Breast epithelium (tissue), 4 donors: ENCODE results near the gene CDH13. TPM values are rescaled to one million over a fixed set of nuclear protein-coding genes. Genes with fewer than 3 reads are reported as not detected.

Experiments used
- DNase-seq, 2 donors: peaks; one replicate each; pipeline ENCODE4 v3.0.0-alpha.2; 2019; ENCODE audit warnings: low spot score in 2 of 2
- H3K27ac ChIP-seq, 2 donors: fragments of 200-600 bp; sonication (generic) in 1 of 2; one replicate each; pipeline ENCODE4 v1.5.1; 2016 to 2019; ENCODE audit warnings: mild to moderate bottlenecking in 1 of 2
- H3K27me3 ChIP-seq, 2 donors: fragments of 200-600 bp; sonication (generic) in 1 of 2; one replicate each; pipeline versions ENCODE4 v1.5.1 to v1.6.0; 2017 to 2019; ENCODE audit warnings: control low read depth in 1 of 2, mild to moderate bottlenecking in 1 of 2
- H3K36me3 ChIP-seq: fragments of 200-600 bp; one replicate; pipeline ENCODE4 v1.5.1; 2019
- H3K4me1 ChIP-seq, 2 donors: fragments of 200-600 bp; sonication (generic); one replicate each; pipeline ENCODE4 v1.5.1; 2016 to 2019; ENCODE audit warnings: control low read depth in 1 of 2
- H3K4me3 ChIP-seq, 3 donors: fragments of 200-600 bp; sonication (generic); 1 replicate in 2 of 3; 2 replicates in 1 of 3; pipeline ENCODE4 v1.5.1; 2016 to 2019; ENCODE audit warnings: mild to moderate bottlenecking in 3 of 3, moderate library complexity in 2 of 3
- H3K9me3 ChIP-seq, 2 donors: fragments of 200-600 bp; sonication (generic) in 1 of 2; one replicate each; pipeline ENCODE4 v1.5.1; 2016 to 2019; ENCODE audit warnings: control low read depth in 1 of 2
- POLR2A ChIP-seq: fragments of 450-650 bp; IDR thresholded peaks from one replicate; pipeline ENCODE4 v1.6.1; 2016; ENCODE audit warnings: antibody characterized with exemption, mild to moderate bottlenecking, moderate library complexity
- POLR2AphosphoS5 ChIP-seq, 3 donors: sonication (generic); formaldehyde crosslinking; IDR thresholded peaks; one replicate each; pipeline ENCODE4 v1.6.1; 2017; ENCODE audit warnings: antibody characterized with exemption in 3 of 3
- intact Hi-C: fragments of 100-400 bp; cut with DNase I; formaldehyde crosslinking; loops from one replicate; pipeline ENCODE4 v1.15.1; 2023; ENCODE audit warnings: low total_unique reads
- total RNA-seq, 3 donors: library from RNA; depleted of rRNA; stranded (reverse); fragments of >200 nt; gene quantifications; one replicate each; pipeline ENCODE4 v1.1.0, GENCODE V29; 2016
- TF ChIP-seq, protein P1 (sequence below), 3 donors: fragments of 450-650 bp; IDR thresholded peaks; one replicate each; pipeline ENCODE4 v1.5.1; 2016 to 2017; ENCODE audit warnings: antibody characterized with exemption in 3 of 3, mild to moderate bottlenecking in 3 of 3, moderate library complexity in 3 of 3

CDH13 gene
- total RNA-seq, 3 donors from 2014 or later = 6.0 to 13.1 (median 11.5) TPM

DNA sequence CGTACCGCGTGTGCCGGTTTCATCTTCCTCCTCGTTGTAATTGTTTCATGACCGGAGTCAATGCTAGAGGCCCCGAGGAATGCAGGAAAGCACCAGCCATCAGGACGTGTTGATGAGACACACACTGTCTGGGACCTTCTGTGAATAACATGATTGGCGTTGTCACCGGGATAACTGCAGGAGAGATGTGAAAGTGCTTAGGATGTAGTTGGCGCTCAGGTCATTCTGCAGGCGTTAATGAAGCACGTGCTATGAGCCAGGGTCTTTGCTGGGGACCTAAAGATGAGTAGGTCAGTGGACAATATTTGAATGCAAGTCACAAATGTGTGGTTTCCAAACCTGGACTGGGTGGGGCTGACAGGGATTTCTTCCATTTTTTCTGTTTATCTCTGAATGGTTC, 999.4 kb downstream of the CDH13 start:
- H3K27ac ChIP-seq = no peak overlapping the region
- H3K4me1 ChIP-seq = no peaks in the 10 kb centered on the region
- H3K27me3 ChIP-seq = peaks cover 0 to 3% of the 10 kb centered on the region in 2 donors
- no peaks in the 10 kb centered on the region for H3K9me3 ChIP-seq
- TF ChIP-seq POLR2AphosphoS5 (IDR thresholded peaks at IDR 0.05) (no peak), POLR2A (no peak)
- TF ChIP-seq, protein P1, sequence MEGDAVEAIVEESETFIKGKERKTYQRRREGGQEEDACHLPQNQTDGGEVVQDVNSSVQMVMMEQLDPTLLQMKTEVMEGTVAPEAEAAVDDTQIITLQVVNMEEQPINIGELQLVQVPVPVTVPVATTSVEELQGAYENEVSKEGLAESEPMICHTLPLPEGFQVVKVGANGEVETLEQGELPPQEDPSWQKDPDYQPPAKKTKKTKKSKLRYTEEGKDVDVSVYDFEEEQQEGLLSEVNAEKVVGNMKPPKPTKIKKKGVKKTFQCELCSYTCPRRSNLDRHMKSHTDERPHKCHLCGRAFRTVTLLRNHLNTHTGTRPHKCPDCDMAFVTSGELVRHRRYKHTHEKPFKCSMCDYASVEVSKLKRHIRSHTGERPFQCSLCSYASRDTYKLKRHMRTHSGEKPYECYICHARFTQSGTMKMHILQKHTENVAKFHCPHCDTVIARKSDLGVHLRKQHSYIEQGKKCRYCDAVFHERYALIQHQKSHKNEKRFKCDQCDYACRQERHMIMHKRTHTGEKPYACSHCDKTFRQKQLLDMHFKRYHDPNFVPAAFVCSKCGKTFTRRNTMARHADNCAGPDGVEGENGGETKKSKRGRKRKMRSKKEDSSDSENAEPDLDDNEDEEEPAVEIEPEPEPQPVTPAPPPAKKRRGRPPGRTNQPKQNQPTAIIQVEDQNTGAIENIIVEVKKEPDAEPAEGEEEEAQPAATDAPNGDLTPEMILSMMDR (IDR thresholded peaks at IDR 0.05) = no peak
- H3K36me3 ChIP-seq = no peaks in the 10 kb centered on the region
- intact Hi-C loops = no loop called here
- no peak overlapping the region for H3K4me3 ChIP-seq
- DNase-seq = no peak

DNA sequence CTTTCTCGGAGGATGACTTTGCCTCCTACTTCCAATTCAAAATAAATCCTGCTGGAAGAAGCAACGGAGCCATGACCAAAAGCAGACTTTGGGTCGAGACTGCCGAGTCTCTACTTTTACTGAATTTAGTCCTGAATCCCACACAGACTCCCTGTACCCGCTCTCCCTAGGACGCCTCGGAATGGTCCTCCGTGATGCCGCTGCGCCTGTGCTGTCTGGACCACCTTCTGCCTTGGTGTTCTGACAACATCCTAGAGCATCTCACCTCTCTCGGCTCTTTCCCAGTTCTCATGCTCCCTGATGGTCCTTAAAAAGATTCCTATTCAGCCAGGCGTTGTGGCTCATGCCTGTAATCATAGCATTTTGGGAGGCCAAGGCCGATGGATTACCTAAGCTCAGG, 999.9 kb downstream of the CDH13 start:
- TF ChIP-seq POLR2AphosphoS5 (IDR thresholded peaks at IDR 0.05) = no peak
- TF ChIP-seq, protein P1 (IDR thresholded peaks at IDR 0.05) = no peak
- TF ChIP-seq POLR2A = no peak
- Histone ChIP-seq H3K27ac (no peak overlapping the region), H3K9me3 (no peaks in the 10 kb centered on the region), H3K4me1 (no peaks in the 10 kb centered on the region), H3K36me3 (no peaks in the 10 kb centered on the region), H3K4me3 (no peak overlapping the region), H3K27me3 (peaks cover 0 to 3% of the 10 kb centered on the region in 2 donors)
- no peak for DNase-seq
- intact Hi-C loops = no loop called here

DNA sequence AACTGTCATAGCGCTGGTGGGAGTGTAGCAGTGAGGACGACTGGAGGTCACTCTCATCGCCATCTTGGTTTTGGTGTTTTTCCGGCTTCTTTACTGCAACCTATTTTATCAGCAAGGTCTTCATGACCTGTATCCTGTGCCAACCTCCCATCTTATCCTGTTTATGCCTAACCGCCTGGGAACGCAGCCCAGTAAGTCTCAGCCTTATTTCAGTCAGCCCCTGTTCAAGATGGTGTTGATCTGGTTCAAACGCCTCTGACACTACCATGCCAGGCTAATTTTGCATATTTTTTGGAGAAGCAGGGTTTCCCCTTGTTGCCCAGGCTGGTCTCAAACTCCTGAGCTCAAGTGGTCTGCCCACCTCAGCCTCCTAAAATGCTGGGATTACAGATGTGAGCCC, 1001.2 kb downstream of the CDH13 start:
- intact Hi-C loops = no loop called here
- Histone ChIP-seq H3K4me3 (no peak overlapping the region), H3K27me3 (peaks cover 0 to 1% of the 10 kb centered on the region in 2 donors), H3K27ac (no peak overlapping the region), H3K9me3 (no peaks in the 10 kb centered on the region), H3K4me1 (no peaks in the 10 kb centered on the region), H3K36me3 (no peaks in the 10 kb centered on the region)
- no peak for TF ChIP-seq POLR2A
- no peak for TF ChIP-seq POLR2AphosphoS5 (IDR thresholded peaks at IDR 0.05)
- TF ChIP-seq, protein P1 (IDR thresholded peaks at IDR 0.05) = no peak
- no peak for DNase-seq

DNA sequence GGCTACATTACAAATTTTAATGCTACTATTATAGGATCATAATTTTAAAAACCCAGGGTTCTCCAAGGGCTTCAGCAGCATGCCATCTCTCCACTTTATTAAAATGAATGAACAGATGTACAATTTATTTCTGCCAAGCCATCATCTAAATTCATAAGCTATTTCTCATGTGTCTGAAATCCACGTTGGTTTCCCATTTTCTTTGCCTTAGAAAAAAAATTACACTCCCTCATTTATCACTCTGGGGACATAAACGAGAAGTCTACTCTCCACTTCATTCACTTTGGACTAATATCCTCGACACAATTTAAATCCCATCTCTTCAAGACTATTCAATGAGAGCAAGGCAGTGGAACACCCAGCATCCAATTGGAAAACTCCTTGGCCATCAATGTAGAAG, 1002.7 kb downstream of the CDH13 start:
- H3K36me3 ChIP-seq = no peaks in the 10 kb centered on the region
- no peak overlapping the region for H3K27ac ChIP-seq
- no peak for DNase-seq
- H3K27me3 ChIP-seq = no peaks in the 10 kb centered on the region
- no peaks in the 10 kb centered on the region for H3K4me1 ChIP-seq
- no peak overlapping the region for H3K4me3 ChIP-seq
- TF ChIP-seq, protein P1 (IDR thresholded peaks at IDR 0.05) = no peak
- TF ChIP-seq POLR2AphosphoS5 (IDR thresholded peaks at IDR 0.05) (no peak), POLR2A (no peak)
- intact Hi-C loops = no loop called here
- no peaks in the 10 kb centered on the region for H3K9me3 ChIP-seq

DNA sequence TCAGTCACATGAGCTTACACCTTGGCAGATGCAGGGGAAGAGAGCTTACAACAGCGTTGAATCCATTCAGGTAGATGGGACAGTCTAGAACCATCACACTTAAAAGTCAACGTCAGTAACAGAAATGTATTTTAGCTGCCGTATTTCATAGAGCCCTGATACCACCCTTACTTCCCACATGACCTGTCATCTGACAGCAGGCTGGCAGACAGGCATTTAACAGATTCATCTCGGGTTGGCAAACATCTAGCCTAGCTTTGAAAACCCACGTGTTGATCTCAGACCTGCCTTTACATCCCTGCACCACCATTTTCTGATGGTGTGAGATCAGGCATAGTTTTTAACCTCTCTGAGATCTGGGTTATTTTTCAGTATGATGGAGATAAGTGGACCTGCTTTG, 1003.1 kb downstream of the CDH13 start:
- TF ChIP-seq, protein P1 (IDR thresholded peaks at IDR 0.05) = no peak
- TF ChIP-seq POLR2AphosphoS5 (IDR thresholded peaks at IDR 0.05) (no peak), POLR2A (no peak)
- H3K4me1 ChIP-seq = no peaks in the 10 kb centered on the region
- intact Hi-C loops = no loop called here
- no peak for DNase-seq
- no peak overlapping the region for H3K4me3 ChIP-seq
- H3K27ac ChIP-seq = no peak overlapping the region
- no peaks in the 10 kb centered on the region for H3K9me3 ChIP-seq
- no peaks in the 10 kb centered on the region for H3K27me3 ChIP-seq
- no peaks in the 10 kb centered on the region for H3K36me3 ChIP-seq
